ENCODE data around the gene TMEM120A.

The TMEM120A gene

GRCh38 chr7:75953431-75953830 lies 41.0 kb downstream of the TMEM120A start:
- no peaks in the 10 kb centered on the region for H3K27me3 ChIP-seq (ENCODE audit: insufficient read depth, low read length)

GRCh38 chr7:75951506-75951905 lies 42.9 kb downstream of the TMEM120A start:
- Histone ChIP-seq H3K4me1 (ENCODE audit: insufficient read depth, low read length) (no peaks in the 10 kb centered on the region), H3K36me3 (ENCODE audit: insufficient read depth, low read length) (peaks cover 21% of the 10 kb centered on the region), H3K4me3 (ENCODE audit: low read length) (no peak overlapping the region), H3K27me3 (ENCODE audit: insufficient read depth, low read length) (no peaks in the 10 kb centered on the region), H3K9me3 (ENCODE audit: low read length) (peaks cover 2% of the 10 kb centered on the region), H2AFZ (ENCODE audit: low read depth, low read length) (no peak overlapping the region)

More at GRCh38 chr7:75953431-75953830, 41.0 kb downstream of the TMEM120A start:
- H3K36me3 ChIP-seq (ENCODE audit: insufficient read depth, low read length), result peaks cover 21% of the 10 kb centered on the region
- H2AFZ ChIP-seq (ENCODE audit: low read depth, low read length), result no peak overlapping the region
- no peaks in the 10 kb centered on the region for H3K4me1 ChIP-seq (ENCODE audit: insufficient read depth, low read length)
- peaks cover 2% of the 10 kb centered on the region for H3K9me3 ChIP-seq (ENCODE audit: low read length)
- H3K4me3 ChIP-seq (ENCODE audit: low read length), result no peak overlapping the region

- Histone ChIP-seq H3K4me1 (ENCODE audit: insufficient read depth, low read length) (no peaks in the 10 kb centered on the region), H3K36me3 (ENCODE audit: insufficient read depth, low read length) (peaks cover 10% of the 10 kb centered on the region), H3K9me3 (ENCODE audit: low read length) (peaks cover 2% of the 10 kb centered on the region), H2AFZ (ENCODE audit: low read depth, low read length) (no peak overlapping the region), H3K27me3 (ENCODE audit: insufficient read depth, low read length) (no peaks in the 10 kb centered on the region), H3K4me3 (ENCODE audit: low read length) (no peak overlapping the region)
Measured at GRCh38 chr7:75950111-75950681, 44.2 kb downstream of the TMEM120A start.

- H3K9me3 ChIP-seq (ENCODE audit: low read length), result no peaks in the 10 kb centered on the region
Measured at GRCh38 chr7:75948179-75948578, 46.2 kb downstream of the TMEM120A start.

GRCh38 chr7:75946207-75946855 lies 48.1 kb downstream of the TMEM120A start:
- Histone ChIP-seq H2AFZ (ENCODE audit: low read depth, low read length) (no peak overlapping the region), H3K9me3 (ENCODE audit: low read length) (no peaks in the 10 kb centered on the region), H3K4me3 (ENCODE audit: low read length) (no peak overlapping the region), H3K27me3 (ENCODE audit: insufficient read depth, low read length) (no peaks in the 10 kb centered on the region), H3K4me1 (ENCODE audit: insufficient read depth, low read length) (no peaks in the 10 kb centered on the region), H3K36me3 (ENCODE audit: insufficient read depth, low read length) (no peaks in the 10 kb centered on the region)

More at GRCh38 chr7:75948179-75948578, 46.2 kb downstream of the TMEM120A start:
- Histone ChIP-seq H2AFZ (ENCODE audit: low read depth, low read length) (no peak overlapping the region), H3K4me3 (ENCODE audit: low read length) (no peak overlapping the region), H3K36me3 (ENCODE audit: insufficient read depth, low read length) (no peaks in the 10 kb centered on the region), H3K4me1 (ENCODE audit: insufficient read depth, low read length) (no peaks in the 10 kb centered on the region), H3K27me3 (ENCODE audit: insufficient read depth, low read length) (no peaks in the 10 kb centered on the region)

- Histone ChIP-seq H2AFZ (ENCODE audit: low read depth, low read length) (no peak overlapping the region), H3K4me3 (ENCODE audit: low read length) (no peak overlapping the region), H3K4me1 (ENCODE audit: insufficient read depth, low read length) (no peaks in the 10 kb centered on the region), H3K27me3 (ENCODE audit: insufficient read depth, low read length) (no peaks in the 10 kb centered on the region), H3K9me3 (ENCODE audit: low read length) (peaks cover 2% of the 10 kb centered on the region), H3K36me3 (ENCODE audit: insufficient read depth, low read length) (no peaks in the 10 kb centered on the region)
Measured at GRCh38 chr7:75945297-75946168, 48.9 kb downstream of the TMEM120A start.

- H3K4me1 ChIP-seq (ENCODE audit: insufficient read depth, low read length), result no peaks in the 10 kb centered on the region
- H3K36me3 ChIP-seq (ENCODE audit: insufficient read depth, low read length), result no peaks in the 10 kb centered on the region
- no peak overlapping the region for H3K4me3 ChIP-seq (ENCODE audit: low read length)
- H3K27me3 ChIP-seq (ENCODE audit: insufficient read depth, low read length), result no peaks in the 10 kb centered on the region
- H3K9me3 ChIP-seq (ENCODE audit: low read length), result peaks cover 2% of the 10 kb centered on the region
- H2AFZ ChIP-seq (ENCODE audit: low read depth, low read length), result no peak overlapping the region
Measured at GRCh38 chr7:75944507-75944906, 49.9 kb downstream of the TMEM120A start.

- Histone ChIP-seq H3K4me3 (ENCODE audit: low read length) (no peak overlapping the region), H3K9me3 (ENCODE audit: low read length) (peaks cover 2% of the 10 kb centered on the region), H3K36me3 (ENCODE audit: insufficient read depth, low read length) (no peaks in the 10 kb centered on the region), H3K27me3 (ENCODE audit: insufficient read depth, low read length) (no peaks in the 10 kb centered on the region), H3K4me1 (ENCODE audit: insufficient read depth, low read length) (no peaks in the 10 kb centered on the region), H2AFZ (ENCODE audit: low read depth, low read length) (no peak overlapping the region)
Measured at GRCh38 chr7:75943864-75944263, 50.5 kb downstream of the TMEM120A start.

GRCh38 chr7:75938921-75939320 lies 55.5 kb downstream of the TMEM120A start:
- Histone ChIP-seq H3K4me3 (ENCODE audit: low read length) (no peak overlapping the region), H3K36me3 (ENCODE audit: insufficient read depth, low read length) (no peaks in the 10 kb centered on the region), H3K27me3 (ENCODE audit: insufficient read depth, low read length) (no peaks in the 10 kb centered on the region), H3K9me3 (ENCODE audit: low read length) (peaks cover 2% of the 10 kb centered on the region), H3K4me1 (ENCODE audit: insufficient read depth, low read length) (peaks cover 5% of the 10 kb centered on the region), H2AFZ (ENCODE audit: low read depth, low read length) (no peak overlapping the region)

GRCh38 chr7:75937958-75938786 lies 56.2 kb downstream of the TMEM120A start:
- Histone ChIP-seq H2AFZ (ENCODE audit: low read depth, low read length) (no peak overlapping the region), H3K4me1 (ENCODE audit: insufficient read depth, low read length) (peaks cover 5% of the 10 kb centered on the region), H3K36me3 (ENCODE audit: insufficient read depth, low read length) (no peaks in the 10 kb centered on the region), H3K9me3 (ENCODE audit: low read length) (peaks cover 2% of the 10 kb centered on the region), H3K27me3 (ENCODE audit: insufficient read depth, low read length) (no peaks in the 10 kb centered on the region), H3K4me3 (ENCODE audit: low read length) (no peak overlapping the region)
